Lung (tissue), 12 donors: ENCODE results near the gene UQCRQ. TPM values are rescaled to one million over a fixed set of nuclear protein-coding genes. Genes with fewer than 3 reads are reported as not detected.
"Not testable (repeated sequence)": the region's sequence is repeated elsewhere in the genome, so short reads cannot be mapped to it uniquely, and the experiment has no call there.

Source experiments
- ATAC-seq: fragments of 200-7000 bp; cut with Tn5 transposase; one replicate; pipeline ENCODE4 v1.9.1; 2020; ENCODE audit warnings: moderate number of reproducible peaks; ENCODE audit not compliant: insufficient read depth, low FRiP score
- DNase-seq, 3 donors: peaks; one replicate each; pipeline ENCODE4 v3.0.0-alpha.2; 2013 to 2017
- H3K27ac ChIP-seq, 2 donors: one replicate each; pipeline ENCODE4 v1.5.1; 2013; ENCODE audit warnings: mild to moderate bottlenecking in 2 of 2, moderate library complexity in 2 of 2, control low read depth in 1 of 2, inconsistent platforms in 1 of 2, low read depth in 1 of 2, low read length in 1 of 2
- H3K27me3 ChIP-seq, 3 donors: one replicate each; pipeline ENCODE4 v1.5.1; 2013; ENCODE audit warnings: low read length in 2 of 3; ENCODE audit not compliant: control insufficient read depth in 3 of 3, insufficient read depth in 3 of 3
- H3K36me3 ChIP-seq, 4 donors: one replicate each; pipeline ENCODE4 v1.5.1; 2013; ENCODE audit warnings: low read length in 4 of 4, mild to moderate bottlenecking in 1 of 4, moderate library complexity in 1 of 4; ENCODE audit not compliant: control insufficient read depth in 4 of 4, insufficient read depth in 4 of 4
- H3K4me1 ChIP-seq, 5 donors: one replicate each; pipeline ENCODE4 v1.5.1; 2013; ENCODE audit warnings: low read length in 5 of 5, mild to moderate bottlenecking in 2 of 5, moderate library complexity in 1 of 5; ENCODE audit not compliant: control insufficient read depth in 5 of 5, insufficient read depth in 5 of 5
- H3K4me3 ChIP-seq: one replicate; pipeline ENCODE4 v1.5.1; 2013; ENCODE audit warnings: mild to moderate bottlenecking, control low read depth, moderate library complexity
- H3K9ac ChIP-seq, 2 donors: one replicate each; pipeline ENCODE4 v1.5.1; 2013; ENCODE audit warnings: low read length in 2 of 2, control low read depth in 1 of 2; ENCODE audit not compliant: insufficient read depth in 1 of 2
- H3K9me3 ChIP-seq, 4 donors: one replicate each; pipeline ENCODE4 v1.5.1; 2013; ENCODE audit warnings: low read length in 3 of 4, mild to moderate bottlenecking in 1 of 4, moderate library complexity in 1 of 4; ENCODE audit not compliant: control insufficient read depth in 4 of 4, insufficient read depth in 3 of 4
- WGBS, 2 donors: extraction: QIAGEN DNeasy Blood & Tissue Kit; methylation state at CpG; one replicate each; pipeline ENCODE4 v1.1.7; 2013; 5-methylcytosine and 5-hydroxymethylcytosine counted together
- polyA plus RNA-seq, 2 donors: library from polyadenylated mRNA; stranded (reverse); fragments of 200-250 nt; gene quantifications; one replicate each; pipeline ENCODE4 v1.2.1, GENCODE V29; 2013
- total RNA-seq, 2 donors: library from RNA; depleted of rRNA in 1 of 2; stranded (reverse); fragments of >200 nt in 1 of 2; gene quantifications; one replicate each; pipeline ENCODE4 v1.2.1, GENCODE V29; 2014 to 2021
- TF ChIP-seq, protein P1 (sequence below): IDR thresholded peaks from 2 replicates; pipeline ENCODE4 v1.5.1; 2012; ENCODE audit warnings: mild to moderate bottlenecking; ENCODE audit errors: control extremely low read depth, extremely low read depth
- donor health status: control.
- donor health status: control.
- donor health status: Bipolar disorder and iron deficiency.
- donor health status: healthy.
- donor health status: DM: yes; HTN: yes; CAD: no.

UQCRQ gene
- total and polyA plus RNA-seq, 4 donors, result 99.0 to 528 (median 296) TPM

DNA sequence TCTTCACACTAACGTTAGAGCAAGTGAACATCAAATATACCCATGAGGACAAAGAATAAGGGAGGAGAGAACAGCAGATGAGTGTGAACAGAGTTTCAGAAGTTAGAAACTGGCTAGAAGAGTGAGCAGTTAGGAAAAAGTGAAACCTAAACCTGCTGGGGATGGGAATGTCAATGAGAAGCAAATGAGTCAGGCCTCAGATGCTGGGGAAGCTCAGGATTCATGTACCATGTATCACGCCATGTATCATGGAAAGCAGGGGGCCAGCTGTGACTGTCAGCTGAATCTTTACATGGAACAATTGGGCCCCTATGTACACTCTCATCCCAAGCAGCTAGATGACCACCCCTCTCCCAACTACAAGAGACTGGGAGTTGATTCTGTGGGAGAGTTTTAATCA, 16.4 kb upstream of the UQCRQ start:
- Histone ChIP-seq H3K4me1 (no peaks in the 10 kb centered on the region), H3K27ac (no peak overlapping the region), H3K36me3 (no peaks in the 10 kb centered on the region), H3K4me3 (no peak overlapping the region), H3K9ac (no peak overlapping the region), H3K27me3 (no peaks in the 10 kb centered on the region), H3K9me3 (no peaks in the 10 kb centered on the region)
- 77 to 95% methylated on average over 2 of the region's 2 CpGs for WGBS, 2 donors
- ATAC-seq (no peak), DNase-seq (no peak)
- TF ChIP-seq, protein P1, sequence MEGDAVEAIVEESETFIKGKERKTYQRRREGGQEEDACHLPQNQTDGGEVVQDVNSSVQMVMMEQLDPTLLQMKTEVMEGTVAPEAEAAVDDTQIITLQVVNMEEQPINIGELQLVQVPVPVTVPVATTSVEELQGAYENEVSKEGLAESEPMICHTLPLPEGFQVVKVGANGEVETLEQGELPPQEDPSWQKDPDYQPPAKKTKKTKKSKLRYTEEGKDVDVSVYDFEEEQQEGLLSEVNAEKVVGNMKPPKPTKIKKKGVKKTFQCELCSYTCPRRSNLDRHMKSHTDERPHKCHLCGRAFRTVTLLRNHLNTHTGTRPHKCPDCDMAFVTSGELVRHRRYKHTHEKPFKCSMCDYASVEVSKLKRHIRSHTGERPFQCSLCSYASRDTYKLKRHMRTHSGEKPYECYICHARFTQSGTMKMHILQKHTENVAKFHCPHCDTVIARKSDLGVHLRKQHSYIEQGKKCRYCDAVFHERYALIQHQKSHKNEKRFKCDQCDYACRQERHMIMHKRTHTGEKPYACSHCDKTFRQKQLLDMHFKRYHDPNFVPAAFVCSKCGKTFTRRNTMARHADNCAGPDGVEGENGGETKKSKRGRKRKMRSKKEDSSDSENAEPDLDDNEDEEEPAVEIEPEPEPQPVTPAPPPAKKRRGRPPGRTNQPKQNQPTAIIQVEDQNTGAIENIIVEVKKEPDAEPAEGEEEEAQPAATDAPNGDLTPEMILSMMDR, result no peak

DNA sequence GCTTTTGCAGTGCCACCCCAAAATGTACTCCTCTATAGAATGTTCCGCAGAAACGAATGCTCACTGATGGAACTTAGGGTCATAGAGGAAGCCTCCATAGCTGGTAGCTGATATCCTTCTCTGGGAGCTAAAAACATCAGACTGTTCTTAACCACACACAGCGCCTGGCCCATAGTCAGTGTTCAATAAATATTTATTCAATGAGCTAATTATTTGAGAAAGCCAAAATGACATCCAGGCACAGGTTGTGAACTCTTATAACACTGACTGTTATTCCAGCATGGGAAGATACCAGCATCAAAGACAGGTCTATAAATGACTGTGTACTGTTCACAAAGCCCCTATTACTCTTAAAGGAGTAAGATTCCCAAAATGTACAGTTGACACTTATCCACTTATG, 13.1 kb upstream of the UQCRQ start:
- no peak overlapping the region for H3K4me3 ChIP-seq
- no peak overlapping the region for H3K9ac ChIP-seq
- H3K27me3 ChIP-seq, result no peaks in the 10 kb centered on the region
- TF ChIP-seq, protein P1, result no peak
- DNase-seq, result no peak
- WGBS, 2 donors, result 73 to 78% methylated on average over 3 of the region's 3 CpGs
- ATAC-seq, result no peak
- no peaks in the 10 kb centered on the region for H3K36me3 ChIP-seq
- no peaks in the 10 kb centered on the region for H3K4me1 ChIP-seq
- no peak overlapping the region for H3K27ac ChIP-seq
- no peaks in the 10 kb centered on the region for H3K9me3 ChIP-seq

DNA sequence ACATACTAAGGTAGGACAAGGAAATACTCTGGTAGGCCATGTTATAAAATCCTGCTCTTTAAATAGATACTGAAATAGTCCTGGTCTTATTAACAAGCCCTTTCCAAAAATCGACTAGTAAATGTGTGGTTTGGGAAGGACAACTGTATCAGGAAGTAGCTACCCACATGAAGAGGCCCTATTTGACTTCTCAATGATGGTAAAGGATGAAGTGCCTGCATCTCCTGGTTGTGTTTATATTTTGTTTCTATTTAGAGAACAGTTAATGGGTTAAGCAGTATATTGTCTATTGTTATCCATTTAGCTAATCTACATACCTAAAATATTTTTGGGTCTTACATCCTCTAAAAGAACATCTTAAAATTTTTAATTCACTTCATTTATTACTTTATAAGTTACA, 12.7 kb upstream of the UQCRQ start:
- Histone ChIP-seq H3K27me3 (no peaks in the 10 kb centered on the region), H3K4me3 (no peak overlapping the region), H3K9me3 (no peaks in the 10 kb centered on the region), H3K36me3 (no peaks in the 10 kb centered on the region), H3K9ac (no peak overlapping the region), H3K27ac (no peak overlapping the region), H3K4me1 (no peaks in the 10 kb centered on the region)
- DNase-seq (no peak), ATAC-seq (no peak)
- TF ChIP-seq, protein P1, result no peak
- WGBS, 2 donors, result 5 to 22% methylated on average over 1 of the region's 1 CpG

DNA sequence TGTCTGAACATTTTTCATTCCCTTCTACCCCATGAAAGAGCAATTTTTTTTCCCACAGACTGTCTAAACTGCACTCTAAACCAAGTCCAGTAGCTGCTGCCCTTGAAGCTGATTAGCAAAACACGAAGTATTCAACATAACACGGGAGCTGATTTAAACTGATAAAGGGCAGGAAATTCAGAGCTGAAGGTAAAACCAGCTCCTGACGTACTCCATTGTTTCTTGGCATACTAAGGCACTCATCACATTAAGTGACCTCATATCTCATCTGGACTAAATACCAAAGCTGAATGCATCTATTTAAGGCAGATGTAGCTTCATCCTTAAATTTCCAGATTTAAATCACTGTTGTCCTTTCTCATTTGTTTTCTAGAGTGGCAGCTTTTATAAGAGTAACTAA, 12.1 kb upstream of the UQCRQ start:
- TF ChIP-seq, protein P1, result no peak

DNA sequence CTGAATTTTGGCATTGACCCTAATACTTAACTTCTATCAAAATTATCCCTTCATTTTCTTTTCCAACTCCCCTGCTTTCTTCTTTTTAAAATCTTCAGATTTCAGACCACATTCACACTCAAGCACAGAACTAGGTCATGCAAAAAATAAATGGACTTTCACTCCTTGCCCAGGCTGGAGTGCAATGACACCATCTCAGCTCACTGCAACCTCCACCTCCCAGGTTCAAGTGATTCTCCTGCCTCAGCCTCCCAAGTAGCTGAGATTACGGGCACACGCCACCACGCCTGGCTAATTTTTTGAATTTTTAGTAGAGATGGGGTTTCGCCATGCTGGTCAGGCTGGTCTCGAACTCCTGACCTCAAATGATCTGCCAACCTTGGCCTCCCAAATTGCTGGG, 11.4 kb upstream of the UQCRQ start:
- not testable (repeated sequence) for ATAC-seq, H3K4me1 ChIP-seq, H3K36me3 ChIP-seq, H3K27me3 ChIP-seq, H3K4me3 ChIP-seq, DNase-seq, H3K9me3 ChIP-seq, H3K27ac ChIP-seq, H3K9ac ChIP-seq
- WGBS, 2 donors, result 97 to 99% methylated on average over 5 of the region's 5 CpGs

More for the DNA sequence above, 12.1 kb upstream of the UQCRQ start:
- no peaks in the 10 kb centered on the region for H3K4me1 ChIP-seq
- H3K27ac ChIP-seq, result no peak overlapping the region
- ATAC-seq, result no peak
- no peaks in the 10 kb centered on the region for H3K36me3 ChIP-seq
- DNase-seq, result peak in 1 of 3 donors; percentile 33
- H3K9ac ChIP-seq, result no peak overlapping the region
- H3K27me3 ChIP-seq, result no peaks in the 10 kb centered on the region
- WGBS, 2 donors, result 41 to 57% methylated on average over 3 of the region's 3 CpGs
- H3K4me3 ChIP-seq, result no peak overlapping the region
- H3K9me3 ChIP-seq, result no peaks in the 10 kb centered on the region
